Measurements from ENCODE around the gene TEX13A. TPM values are rescaled to one million over a fixed set of nuclear protein-coding genes. Genes with fewer than 3 reads are reported as not detected.

The TEX13A gene
- total and polyA plus RNA-seq, 10 of the 15 experiments (the other 5 are each of a cell fraction or from before 2014, with no cell fraction given) = not detected

DNA sequence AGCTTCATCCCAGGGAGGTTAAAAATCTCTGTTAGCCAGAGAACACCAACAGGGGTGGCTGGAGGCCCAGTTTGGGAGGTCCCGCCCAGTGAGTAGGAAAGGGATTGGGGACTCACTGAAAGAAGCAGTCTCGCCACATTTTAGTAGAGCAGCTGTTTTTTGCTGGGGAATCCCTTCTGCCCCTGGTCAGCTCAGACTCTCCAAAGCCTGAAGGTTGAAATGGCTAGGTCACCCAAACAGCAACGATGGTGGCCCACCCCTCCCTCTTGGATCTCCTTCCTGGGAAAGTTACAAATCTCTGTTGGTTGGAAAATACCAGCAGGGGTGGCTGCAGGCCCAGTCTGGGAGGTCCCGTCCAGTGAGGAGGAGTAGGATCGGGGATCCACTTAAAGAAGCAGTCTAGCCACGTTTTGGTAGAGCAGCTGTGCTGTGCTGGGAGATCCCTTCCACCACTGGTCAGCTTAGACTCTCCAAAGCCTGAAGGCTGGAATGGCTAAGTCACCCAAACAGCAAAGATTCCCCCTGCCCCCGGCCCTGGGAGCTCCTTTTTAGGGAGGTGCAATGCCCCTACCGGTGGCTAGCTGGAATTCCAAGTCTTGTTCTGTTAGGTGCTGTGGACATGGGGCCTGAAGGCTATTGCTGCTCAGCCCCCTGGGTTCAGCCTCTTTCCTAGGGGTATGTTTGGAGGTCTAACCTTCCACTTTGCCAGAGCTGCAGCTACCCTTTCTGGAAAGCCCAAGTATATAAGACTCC lies 40.0 kb upstream of the TEX13A start:
- DNase-seq (ENCODE audit: low read depth, low spot score) (no peak), FAIRE-seq (no peak), ATAC-seq (no peak)
- ChIA-PET POLR2A (no interaction called here), SMC1A (ENCODE audit: uncharacterized antibody, unreplicated experiment) (no interaction called here), CTCF (interaction anchor here (1.1 kb wide), 1 partner anchor 71 kb away, joined by 3 read pairs; no protein-coding TSS in a partner anchor), RAD21 (ENCODE audit: unreplicated experiment) (no interaction called here)
- WGBS (ENCODE audit: insufficient coverage, insufficient replicate concordance, low lambda C conversion rate, missing lambda C conversion rate) = 5% methylated on average over 8 of the region's 8 CpGs
- H3K9me3 ChIP-seq (replicated peaks; ENCODE audit: control insufficient read depth, insufficient read depth, low read length) = no peaks in the 10 kb centered on the region
- no peaks in the 10 kb centered on the region for H3K27me3 ChIP-seq (replicated peaks in 1 of 2; ENCODE audit: control insufficient read depth in 2 of 2, insufficient read depth in 2 of 2, low read length in 1 of 2)
- no peak overlapping the region for H3K4me2 ChIP-seq (ENCODE audit: control insufficient read depth, insufficient read depth)
- H3K79me2 ChIP-seq (ENCODE audit: control insufficient read depth, insufficient read depth, low read length) = no peaks in the 10 kb centered on the region
- no peak overlapping the region for H2AFZ ChIP-seq (ENCODE audit: control insufficient read depth, low read depth, low read length)
- H4K20me1 ChIP-seq (ENCODE audit: control insufficient read depth, insufficient read depth) = no peaks in the 10 kb centered on the region
- H3K27ac ChIP-seq (ENCODE audit: control insufficient read depth, insufficient read depth) = no peak overlapping the region
- BruUV-seq (replicated peaks) = no TSS peak
- in situ Hi-C loops (cut with MboI) = no loop called here
- H3K4me3 ChIP-seq = no peak overlapping the region
- no peak overlapping the region for H3K9ac ChIP-seq (ENCODE audit: control insufficient read depth, insufficient read depth, low read length)
- intact Hi-C loops (cut with micrococcal nuclease; ENCODE audit: unreplicated experiment) = no loop called here
- H3K36me3 ChIP-seq (ENCODE audit: control insufficient read depth in 2 of 2, insufficient read depth in 2 of 2, low read length in 1 of 2) = no peaks in the 10 kb centered on the region
- H3K4me1 ChIP-seq (ENCODE audit: control insufficient read depth, insufficient read depth, low read length) = no peaks in the 10 kb centered on the region
- TF ChIP-seq, protein P1, sequence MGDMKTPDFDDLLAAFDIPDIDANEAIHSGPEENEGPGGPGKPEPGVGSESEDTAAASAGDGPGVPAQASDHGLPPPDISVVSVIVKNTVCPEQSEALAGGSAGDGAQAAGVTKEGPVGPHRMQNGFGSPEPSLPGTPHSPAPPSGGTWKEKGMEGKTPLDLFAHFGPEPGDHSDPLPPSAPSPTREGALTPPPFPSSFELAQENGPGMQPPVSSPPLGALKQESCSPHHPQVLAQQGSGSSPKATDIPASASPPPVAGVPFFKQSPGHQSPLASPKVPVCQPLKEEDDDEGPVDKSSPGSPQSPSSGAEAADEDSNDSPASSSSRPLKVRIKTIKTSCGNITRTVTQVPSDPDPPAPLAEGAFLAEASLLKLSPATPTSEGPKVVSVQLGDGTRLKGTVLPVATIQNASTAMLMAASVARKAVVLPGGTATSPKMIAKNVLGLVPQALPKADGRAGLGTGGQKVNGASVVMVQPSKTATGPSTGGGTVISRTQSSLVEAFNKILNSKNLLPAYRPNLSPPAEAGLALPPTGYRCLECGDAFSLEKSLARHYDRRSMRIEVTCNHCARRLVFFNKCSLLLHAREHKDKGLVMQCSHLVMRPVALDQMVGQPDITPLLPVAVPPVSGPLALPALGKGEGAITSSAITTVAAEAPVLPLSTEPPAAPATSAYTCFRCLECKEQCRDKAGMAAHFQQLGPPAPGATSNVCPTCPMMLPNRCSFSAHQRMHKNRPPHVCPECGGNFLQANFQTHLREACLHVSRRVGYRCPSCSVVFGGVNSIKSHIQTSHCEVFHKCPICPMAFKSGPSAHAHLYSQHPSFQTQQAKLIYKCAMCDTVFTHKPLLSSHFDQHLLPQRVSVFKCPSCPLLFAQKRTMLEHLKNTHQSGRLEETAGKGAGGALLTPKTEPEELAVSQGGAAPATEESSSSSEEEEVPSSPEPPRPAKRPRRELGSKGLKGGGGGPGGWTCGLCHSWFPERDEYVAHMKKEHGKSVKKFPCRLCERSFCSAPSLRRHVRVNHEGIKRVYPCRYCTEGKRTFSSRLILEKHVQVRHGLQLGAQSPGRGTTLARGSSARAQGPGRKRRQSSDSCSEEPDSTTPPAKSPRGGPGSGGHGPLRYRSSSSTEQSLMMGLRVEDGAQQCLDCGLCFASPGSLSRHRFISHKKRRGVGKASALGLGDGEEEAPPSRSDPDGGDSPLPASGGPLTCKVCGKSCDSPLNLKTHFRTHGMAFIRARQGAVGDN (IDR thresholded peaks at IDR 0.05) = no peak
- TF ChIP-seq, protein P2, sequence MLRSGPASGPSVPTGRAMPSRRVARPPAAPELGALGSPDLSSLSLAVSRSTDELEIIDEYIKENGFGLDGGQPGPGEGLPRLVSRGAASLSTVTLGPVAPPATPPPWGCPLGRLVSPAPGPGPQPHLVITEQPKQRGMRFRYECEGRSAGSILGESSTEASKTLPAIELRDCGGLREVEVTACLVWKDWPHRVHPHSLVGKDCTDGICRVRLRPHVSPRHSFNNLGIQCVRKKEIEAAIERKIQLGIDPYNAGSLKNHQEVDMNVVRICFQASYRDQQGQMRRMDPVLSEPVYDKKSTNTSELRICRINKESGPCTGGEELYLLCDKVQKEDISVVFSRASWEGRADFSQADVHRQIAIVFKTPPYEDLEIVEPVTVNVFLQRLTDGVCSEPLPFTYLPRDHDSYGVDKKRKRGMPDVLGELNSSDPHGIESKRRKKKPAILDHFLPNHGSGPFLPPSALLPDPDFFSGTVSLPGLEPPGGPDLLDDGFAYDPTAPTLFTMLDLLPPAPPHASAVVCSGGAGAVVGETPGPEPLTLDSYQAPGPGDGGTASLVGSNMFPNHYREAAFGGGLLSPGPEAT (IDR thresholded peaks at IDR 0.05; ENCODE audit: low read depth) = no peak
- no peak for TF ChIP-seq NRF1 (conservative IDR thresholded peaks at IDR 0.05; ENCODE audit: low read depth, low read length)
- no peak for TF ChIP-seq SIX5 (IDR thresholded peaks at IDR 0.05; ENCODE audit: low read depth, low read length, severe bottlenecking)
- TF ChIP-seq, protein P3, sequence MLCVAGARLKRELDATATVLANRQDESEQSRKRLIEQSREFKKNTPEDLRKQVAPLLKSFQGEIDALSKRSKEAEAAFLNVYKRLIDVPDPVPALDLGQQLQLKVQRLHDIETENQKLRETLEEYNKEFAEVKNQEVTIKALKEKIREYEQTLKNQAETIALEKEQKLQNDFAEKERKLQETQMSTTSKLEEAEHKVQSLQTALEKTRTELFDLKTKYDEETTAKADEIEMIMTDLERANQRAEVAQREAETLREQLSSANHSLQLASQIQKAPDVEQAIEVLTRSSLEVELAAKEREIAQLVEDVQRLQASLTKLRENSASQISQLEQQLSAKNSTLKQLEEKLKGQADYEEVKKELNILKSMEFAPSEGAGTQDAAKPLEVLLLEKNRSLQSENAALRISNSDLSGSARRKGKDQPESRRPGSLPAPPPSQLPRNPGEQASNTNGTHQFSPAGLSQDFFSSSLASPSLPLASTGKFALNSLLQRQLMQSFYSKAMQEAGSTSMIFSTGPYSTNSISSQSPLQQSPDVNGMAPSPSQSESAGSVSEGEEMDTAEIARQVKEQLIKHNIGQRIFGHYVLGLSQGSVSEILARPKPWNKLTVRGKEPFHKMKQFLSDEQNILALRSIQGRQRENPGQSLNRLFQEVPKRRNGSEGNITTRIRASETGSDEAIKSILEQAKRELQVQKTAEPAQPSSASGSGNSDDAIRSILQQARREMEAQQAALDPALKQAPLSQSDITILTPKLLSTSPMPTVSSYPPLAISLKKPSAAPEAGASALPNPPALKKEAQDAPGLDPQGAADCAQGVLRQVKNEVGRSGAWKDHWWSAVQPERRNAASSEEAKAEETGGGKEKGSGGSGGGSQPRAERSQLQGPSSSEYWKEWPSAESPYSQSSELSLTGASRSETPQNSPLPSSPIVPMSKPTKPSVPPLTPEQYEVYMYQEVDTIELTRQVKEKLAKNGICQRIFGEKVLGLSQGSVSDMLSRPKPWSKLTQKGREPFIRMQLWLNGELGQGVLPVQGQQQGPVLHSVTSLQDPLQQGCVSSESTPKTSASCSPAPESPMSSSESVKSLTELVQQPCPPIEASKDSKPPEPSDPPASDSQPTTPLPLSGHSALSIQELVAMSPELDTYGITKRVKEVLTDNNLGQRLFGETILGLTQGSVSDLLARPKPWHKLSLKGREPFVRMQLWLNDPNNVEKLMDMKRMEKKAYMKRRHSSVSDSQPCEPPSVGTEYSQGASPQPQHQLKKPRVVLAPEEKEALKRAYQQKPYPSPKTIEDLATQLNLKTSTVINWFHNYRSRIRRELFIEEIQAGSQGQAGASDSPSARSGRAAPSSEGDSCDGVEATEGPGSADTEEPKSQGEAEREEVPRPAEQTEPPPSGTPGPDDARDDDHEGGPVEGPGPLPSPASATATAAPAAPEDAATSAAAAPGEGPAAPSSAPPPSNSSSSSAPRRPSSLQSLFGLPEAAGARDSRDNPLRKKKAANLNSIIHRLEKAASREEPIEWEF (IDR thresholded peaks at IDR 0.05; ENCODE audit: insufficient replicate concordance, low read depth, low read length) = no peak
- no peak for TF ChIP-seq EP300 (IDR thresholded peaks at IDR 0.05; ENCODE audit: borderline replicate concordance in 1 of 2, control insufficient read depth in 1 of 2, low read depth in 2 of 2, low read length in 2 of 2)
- TF ChIP-seq, protein P4, sequence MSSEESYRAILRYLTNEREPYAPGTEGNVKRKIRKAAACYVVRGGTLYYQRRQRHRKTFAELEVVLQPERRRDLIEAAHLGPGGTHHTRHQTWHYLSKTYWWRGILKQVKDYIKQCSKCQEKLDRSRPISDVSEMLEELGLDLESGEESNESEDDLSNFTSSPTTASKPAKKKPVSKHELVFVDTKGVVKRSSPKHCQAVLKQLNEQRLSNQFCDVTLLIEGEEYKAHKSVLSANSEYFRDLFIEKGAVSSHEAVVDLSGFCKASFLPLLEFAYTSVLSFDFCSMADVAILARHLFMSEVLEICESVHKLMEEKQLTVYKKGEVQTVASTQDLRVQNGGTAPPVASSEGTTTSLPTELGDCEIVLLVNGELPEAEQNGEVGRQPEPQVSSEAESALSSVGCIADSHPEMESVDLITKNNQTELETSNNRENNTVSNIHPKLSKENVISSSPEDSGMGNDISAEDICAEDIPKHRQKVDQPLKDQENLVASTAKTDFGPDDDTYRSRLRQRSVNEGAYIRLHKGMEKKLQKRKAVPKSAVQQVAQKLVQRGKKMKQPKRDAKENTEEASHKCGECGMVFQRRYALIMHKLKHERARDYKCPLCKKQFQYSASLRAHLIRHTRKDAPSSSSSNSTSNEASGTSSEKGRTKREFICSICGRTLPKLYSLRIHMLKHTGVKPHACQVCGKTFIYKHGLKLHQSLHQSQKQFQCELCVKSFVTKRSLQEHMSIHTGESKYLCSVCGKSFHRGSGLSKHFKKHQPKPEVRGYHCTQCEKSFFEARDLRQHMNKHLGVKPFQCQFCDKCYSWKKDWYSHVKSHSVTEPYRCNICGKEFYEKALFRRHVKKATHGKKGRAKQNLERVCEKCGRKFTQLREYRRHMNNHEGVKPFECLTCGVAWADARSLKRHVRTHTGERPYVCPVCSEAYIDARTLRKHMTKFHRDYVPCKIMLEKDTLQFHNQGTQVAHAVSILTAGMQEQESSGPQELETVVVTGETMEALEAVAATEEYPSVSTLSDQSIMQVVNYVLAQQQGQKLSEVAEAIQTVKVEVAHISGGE (CRISPR knock-in tag; IDR thresholded peaks at IDR 0.05) = no peak
